DMS 273 (cell line): ENCODE measurements around the gene C1QTNF8.

Experiments used
- DNase-seq: peaks from one replicate; lab custom pipeline; 2025; ENCODE audit not compliant: unreplicated experiment; lab: John Stamatoyannopoulos, UW

C1QTNF8 gene

DNA sequence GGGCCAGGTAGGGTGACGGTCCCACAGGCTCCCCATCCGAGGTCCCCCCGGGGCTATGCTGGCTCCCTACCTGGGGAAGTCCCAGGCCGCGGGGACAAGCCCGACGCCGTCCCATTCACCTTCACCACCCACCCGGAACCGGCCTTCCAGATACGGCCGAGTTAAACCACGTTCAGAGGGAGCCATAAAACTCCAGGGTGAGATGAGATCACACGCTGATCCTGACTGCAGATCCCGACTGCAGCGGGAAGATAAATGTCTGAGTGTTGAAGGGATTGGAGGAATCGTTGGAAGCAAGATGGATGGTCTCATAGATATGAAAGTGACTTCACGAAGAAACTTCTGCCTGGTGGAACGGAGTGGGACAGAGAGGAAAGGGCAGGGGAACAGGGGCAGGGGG lies 13.6 kb upstream of the C1QTNF8 start:
- no peak for DNase-seq

DNA sequence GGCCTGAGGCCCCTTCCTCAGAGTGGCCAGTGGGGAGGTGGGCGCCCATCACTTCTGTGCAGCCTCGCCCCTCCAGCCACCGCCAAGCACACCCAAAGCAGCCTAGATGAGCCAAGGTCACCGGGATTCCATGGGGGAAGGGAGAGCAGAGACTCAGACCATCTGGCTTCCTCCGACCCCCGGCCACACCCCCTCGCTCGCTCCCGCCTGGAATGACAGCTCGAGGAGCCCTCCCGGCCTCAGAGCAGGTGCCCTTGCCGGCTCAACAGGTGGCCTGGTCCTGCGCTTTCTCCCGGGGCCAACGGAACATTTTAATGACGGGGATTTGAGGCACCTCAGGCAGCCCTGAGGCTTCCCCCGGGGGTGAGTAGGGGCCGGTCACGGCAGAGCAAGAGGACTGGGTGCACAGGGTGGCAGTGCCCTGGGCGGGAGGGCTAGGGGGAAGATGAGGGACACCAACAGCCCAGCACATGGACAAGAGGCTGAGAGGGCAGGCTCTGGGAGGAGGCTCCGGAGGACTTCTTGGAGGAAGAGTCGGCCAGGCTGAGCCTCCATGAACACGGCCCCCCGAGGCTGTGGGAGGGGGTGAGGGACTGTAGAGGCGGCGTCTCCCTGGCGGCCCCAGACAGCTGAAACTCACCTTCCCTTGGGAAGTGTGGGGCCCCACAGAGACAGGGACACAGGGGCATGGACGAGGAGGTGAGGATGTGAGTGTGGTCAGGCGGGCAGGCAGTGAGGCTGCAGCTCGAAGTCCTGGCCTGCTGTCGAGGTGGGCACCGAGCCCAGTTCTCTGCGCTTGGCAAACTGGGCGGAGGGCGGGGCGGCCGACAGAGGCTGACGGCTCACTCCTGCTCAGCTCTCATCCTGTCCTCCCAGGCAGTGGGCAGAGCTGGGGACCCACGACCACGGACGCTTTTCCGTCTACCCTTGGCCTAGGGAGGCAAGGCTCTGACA lies 12.5 kb upstream of the C1QTNF8 start:
- peak; percentile 91 for DNase-seq

DNA sequence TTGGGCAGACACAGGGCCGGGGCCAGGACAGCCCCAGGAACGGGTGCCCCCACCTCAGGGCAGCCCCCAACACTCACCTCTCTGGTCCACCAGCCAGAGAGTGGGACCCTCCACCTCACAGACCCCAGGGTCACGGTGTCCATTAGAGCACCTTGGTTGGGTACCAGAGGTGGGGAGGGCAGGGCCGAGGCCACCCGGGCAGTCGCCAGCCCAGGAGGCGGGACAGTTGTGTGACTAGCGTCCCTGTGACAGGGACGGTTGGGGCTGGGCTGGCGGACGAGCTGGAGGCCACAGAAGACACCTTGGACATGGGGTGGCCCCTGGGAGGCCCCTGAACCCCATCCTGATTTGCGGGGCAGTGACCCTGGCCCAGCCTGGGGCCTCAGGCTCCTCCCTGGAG lies 11.7 kb upstream of the C1QTNF8 start:
- no peak for DNase-seq

DNA sequence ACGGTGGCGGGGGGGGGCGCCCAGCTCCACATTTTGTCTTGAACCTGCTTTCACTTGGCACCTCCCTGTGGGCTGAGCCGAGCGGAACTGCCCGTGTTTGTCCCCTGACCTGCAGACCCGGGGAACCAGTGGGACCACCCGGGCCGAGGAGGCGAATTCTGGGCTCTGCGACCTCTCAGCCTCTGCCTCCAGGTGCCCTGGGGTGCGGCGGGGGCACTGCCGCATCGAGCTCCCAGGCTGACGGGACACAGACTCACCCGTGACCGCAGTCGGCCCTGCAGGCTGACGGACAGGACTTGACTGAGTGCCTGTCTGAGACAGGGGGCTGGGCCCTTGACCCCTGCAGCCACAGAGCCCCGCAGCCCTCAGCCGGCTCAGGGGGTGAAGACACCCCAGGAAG lies 11.1 kb upstream of the C1QTNF8 start:
- no peak for DNase-seq

DNA sequence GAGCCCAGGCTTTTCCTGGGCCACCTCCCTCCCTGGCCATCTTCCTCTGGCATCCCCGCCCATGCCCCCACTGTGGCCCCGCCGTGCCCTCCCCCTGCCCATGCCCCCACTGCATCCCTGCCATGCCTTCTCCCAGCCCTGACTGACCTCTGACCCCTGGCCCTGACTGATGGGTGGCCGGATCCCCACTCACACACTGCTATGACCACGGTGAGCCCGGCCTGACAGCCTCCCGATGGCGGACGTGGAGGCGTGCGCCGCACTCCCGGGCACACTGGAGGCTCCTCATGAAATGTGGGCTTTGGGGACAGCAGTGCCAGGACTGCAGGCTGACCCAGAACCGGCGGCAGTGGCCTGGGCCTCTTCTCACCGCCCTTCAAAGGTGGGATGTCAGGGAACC lies 10.6 kb upstream of the C1QTNF8 start:
- no peak for DNase-seq

DNA sequence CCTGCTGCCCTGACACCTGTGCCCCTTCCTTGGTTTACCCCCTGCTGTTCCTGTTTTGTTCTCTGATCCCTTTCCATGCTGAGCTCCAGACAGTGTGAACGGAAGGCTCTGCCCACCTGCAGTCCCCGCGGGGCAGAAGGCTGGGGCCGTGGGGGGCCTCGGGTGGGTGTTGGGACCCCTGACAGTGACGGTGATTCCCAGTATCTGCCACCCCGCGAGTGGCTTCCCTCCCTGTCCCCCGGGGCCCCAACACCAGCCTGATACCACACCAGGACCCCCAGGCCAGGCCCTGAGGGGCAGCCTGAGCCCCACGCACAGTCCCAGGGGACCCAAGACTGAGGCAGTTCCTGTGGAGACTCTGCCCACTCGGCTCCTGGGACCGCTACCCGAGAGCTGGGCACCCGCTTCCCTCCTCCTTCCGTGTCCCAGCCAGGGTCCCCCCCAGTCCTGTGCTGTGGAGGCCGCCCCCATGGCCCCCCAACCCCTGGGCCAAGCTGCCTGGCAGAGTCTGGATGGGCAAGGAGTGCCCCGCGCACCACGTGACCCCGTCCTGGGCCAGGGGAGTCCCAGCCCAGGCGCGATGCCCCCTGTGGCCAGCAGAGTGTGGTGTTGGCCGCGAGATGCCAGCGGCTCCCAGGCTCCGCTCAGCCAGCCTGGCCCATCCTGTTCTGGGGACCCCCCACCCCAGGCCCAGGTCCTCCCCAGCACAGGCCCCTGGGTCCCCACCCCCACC lies 10.0 kb upstream of the C1QTNF8 start:
- peak; percentile 89 for DNase-seq

DNA sequence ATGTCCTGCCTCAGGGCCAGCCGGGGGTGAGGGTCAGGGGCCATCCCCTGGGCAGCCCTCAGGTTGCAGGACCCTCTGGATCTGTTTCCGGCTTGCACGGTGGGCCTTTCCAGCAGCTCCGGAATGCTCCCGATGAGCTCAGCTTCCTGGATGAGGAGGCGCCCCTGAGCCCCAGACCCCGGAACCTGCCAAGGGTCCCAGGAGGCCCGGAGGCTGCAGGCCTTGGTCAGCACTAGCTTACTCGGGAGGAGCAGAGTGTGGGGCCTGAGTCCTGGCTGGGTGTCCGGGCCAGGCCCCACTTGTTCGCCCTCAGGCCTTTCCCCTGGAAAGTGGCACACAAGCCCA lies 7.6 kb upstream of the C1QTNF8 start:
- DNase-seq: no peak

DNA sequence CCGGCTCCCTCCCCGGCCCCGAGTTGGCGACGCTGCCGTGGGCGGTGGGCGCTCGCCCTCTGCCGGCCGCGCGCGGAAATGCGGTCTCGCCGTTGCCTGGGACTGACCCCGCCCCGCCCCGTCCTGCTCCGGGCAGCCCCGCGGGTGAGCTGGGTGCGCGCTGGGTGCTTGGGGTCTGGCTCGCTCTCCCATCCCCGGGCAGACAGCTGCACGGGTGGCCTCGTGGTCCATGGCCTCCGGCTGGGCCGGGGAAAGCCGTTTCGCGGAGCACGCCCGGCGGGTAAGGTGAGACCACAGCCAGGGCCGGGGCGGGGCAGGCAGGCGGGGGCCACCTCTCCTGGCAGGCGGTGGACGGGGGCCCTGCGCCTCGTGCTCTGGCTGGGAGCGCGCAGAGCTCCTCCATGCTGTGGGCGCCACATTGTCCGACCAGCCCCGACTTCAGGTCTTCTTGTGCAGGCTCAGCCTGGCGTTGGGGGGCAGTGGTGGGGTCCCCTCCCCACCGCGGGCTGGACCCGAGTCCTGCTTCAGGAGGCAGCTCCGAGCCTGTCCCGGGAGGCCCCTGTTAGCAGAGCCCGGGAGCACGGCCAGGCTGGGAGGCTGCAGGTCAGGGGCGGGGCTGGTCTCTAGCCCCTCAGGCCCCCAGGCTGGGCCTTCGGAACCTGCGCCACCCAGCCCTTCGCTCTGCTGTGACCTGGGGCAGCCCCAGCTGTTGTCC lies 7.0 kb upstream of the C1QTNF8 start:
- DNase-seq: peak; percentile 80

DNA sequence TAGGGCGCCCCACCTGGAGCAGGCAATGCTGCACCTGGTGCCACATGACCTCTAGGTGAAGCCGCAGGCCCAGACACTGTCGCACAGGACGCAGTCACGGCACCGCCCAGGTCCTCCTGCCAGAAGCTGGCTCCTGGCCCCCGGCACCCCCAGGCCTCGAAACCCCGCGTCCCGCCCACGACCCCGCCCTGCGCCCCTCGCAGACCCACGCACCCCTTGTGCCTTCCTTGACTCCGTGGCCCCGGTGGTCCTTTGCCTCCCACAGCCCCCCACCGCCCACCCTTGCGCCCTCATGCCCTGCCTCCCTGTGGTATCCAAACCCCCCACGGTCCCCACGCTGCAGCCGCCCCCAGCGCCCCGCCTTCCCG lies 6.3 kb upstream of the C1QTNF8 start:
- no peak for DNase-seq

DNA sequence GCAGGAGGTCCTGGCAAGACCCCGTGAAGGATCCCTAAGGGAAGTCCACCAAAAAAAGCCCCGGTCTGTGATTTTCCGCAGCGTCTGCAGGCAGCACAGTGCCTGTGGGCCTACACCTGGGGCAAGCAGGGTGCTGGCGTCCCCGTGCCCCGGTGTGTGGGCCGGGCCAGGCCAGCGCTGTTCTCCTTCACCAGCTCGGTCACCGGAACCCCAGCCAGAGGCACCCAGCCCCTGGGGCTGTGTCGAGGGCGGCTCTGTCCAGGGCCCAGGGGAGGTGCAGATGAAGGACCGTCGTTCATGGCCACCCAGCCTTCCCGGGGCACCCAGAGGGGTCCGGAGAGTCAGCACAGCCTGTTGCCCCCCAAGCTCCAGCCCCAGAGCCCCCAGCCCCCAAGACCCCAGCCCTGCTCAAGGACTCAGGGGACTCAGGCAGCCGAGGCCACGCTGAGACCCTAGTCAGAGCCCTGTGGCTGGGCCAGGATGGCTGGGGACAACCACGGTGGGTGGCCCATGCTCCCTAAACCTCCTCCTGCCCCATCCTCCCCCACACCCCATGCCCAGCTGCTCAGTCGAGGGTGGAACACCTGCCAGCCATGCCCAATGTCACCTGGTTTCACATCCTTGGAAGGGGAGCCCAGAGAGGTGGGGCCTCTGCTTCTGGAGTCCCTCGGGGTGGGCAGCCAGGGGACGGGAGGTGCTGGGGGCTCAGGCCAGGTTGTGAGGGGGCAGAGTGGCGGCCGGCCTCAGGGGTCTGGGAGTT lies 5.7 kb upstream of the C1QTNF8 start:
- no peak for DNase-seq

DNA sequence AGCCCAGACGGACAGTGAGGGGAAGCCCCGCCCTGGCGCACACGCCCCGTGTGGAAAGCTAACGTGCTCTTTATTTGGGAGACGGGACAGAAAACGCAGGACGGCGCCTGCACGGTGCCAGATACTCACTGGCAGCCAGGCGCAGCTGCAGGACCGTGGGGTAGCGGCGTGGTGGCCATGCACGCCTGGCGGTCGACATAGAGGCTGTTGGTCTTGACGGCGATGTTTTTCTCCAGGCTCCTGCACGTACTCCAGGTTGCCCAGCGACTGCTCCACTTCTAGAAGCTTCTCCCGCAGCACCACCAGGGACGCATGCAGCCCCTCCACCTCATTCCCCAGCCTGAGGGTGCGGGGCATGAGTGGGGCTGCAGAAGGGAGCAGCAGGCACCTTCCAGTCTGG lies 5.1 kb upstream of the C1QTNF8 start:
- peak; percentile 57 for DNase-seq

DNA sequence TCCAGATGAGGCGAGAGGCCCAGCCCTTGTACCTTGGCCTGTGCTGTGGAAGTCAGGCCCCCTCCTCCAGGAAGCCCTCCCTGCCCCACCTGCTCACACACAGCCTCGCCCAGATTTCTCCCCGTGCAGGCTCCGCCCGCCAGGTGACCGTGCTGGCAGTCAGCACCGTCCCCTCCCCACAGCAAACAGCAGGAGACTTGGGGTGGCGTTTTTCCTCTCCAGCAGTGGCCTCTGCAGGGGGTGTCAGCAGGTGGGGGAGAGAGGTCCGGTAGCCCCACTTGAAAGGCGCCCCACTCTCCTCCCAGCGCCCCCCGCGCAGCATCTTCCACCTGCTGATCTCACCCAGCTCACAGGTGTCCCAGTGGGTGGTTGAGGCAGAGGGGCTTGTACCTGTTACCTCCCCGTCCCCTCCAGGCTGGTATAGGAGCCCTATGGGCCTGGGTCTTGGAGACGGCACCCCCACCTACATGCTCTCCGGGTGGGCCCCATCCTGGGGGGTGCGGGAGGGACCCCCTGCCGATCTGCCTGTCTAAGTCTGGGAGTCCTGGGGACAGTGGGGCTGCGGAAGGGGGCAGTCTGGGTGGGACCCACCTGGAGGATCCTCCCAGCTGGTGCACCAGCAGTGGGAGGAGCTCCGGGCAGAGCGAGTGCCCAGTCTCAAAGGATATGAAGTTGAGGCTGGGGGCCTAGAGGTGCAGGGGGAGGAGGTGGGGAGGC lies 4.2 kb upstream of the C1QTNF8 start:
- no peak for DNase-seq

DNA sequence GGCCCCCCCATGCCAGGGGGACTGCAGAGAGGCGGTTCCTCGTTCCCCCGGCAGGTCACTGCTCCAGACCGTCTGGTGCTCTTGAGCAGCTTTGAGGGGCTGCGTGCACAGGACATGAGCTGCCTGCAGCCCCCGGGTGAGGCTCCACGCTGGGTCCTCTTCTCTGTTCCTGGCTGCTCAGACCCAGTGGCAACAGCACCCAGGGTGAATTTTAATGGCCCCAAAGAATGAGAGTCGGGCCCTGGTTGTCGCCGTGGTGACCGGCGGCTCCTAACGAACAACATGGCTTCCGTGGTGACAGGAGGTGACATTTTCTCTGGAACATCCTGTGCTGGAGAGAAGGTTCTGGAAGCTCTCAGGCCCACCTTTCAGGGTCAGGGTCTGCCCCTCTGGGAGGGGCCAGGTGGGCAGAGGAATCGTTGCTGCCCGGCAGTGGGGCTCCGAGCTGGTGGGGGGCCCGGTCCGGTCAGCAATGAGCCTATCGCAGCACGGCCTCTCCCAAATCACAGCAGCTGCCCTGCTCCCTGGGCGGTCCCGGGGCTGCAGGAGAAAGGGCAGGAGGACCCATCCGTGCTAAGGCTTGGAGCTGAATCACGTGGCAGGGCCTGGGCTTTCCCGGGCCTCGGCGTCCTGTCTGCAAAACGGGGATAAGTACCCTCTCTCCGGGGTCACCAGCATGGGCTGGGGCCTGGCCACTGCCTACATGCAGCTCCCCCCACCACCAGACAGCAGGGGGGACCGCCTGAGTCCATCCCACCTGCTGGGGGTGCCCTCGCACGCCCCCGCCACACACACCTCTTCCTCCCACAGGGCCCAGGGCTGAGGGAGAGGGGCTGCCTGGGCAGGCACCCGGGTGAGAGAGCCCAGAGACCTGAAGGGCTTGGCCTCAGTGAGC lies 3.4 kb upstream of the C1QTNF8 start:
- DNase-seq: peak; percentile 41

DNA sequence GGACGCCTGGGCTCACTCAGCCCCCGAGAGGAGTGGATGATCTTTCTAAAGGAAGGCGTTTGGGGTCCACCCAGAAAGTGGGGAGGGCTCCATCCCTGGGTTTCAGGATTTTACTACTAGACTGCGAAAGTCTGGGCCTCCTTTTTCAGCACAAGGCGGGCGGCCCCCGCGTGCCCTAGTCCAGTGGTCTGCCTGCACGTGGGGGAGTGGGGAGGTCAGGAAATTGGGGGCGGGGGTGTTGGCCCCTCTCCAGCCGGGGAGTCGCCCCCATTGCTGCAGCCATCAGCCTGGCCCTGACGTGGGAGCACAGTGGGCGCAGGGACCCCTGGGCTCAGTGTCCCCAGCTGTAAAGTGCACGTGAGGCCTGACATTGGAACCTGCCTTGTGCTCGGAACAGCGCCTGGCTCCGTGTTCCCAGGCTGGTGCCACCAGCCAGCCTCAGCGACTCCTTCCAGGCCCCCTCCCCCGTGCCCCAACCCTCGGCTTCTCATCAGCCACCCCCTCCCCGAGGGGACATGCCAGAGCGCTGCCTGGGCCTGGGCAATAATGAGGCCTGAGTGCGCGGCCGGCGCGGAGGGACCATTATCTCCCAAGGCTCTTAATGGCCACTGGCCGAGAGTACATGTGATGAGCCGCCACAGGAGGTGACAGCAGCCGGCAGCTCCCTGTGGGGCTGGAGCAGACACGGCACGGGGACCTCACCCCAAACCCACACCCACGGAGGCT lies 2.4 kb upstream of the C1QTNF8 start:
- DNase-seq: no peak

DNA sequence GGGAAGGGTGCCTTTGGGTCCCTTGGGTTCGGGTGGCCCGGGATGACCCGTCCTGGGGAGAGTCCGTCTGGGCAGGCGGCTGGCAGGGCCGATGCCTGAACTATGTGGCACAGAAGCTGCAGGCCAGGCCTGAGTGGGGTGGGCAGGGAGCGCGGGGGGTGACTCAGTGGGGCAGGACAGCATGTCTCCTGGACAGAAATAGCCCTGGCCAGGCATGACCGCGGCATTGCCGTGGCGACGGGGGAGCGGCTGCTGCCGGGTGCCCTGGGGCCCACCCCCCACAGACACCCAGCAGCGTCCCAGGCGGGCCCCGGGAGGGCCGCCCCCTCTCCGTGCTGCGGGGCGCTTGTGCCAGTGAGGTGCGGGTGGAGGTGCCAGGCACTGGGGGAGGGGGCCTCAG lies 1.8 kb upstream of the C1QTNF8 start:
- no peak for DNase-seq

DNA sequence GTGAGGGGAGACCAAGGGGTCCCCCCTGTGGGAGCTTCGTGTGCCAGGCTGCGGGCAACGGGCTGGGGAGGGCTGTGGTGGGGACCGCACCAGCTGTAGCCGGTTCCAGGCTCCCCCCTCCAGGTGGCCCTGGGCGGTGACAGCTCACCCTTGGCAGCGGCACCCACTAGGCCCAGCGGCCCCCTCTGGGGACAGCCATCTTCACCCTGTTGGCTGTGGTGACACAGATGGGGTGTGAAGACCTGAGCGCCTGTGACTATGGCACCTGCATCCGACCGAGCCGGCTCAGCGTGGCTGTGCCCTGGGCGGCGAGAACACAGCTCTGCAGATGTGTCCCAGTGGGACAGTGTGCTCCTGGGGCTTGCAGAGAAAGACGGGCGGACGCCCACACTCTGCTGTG lies 1.1 kb upstream of the C1QTNF8 start:
- DNase-seq: no peak

DNA sequence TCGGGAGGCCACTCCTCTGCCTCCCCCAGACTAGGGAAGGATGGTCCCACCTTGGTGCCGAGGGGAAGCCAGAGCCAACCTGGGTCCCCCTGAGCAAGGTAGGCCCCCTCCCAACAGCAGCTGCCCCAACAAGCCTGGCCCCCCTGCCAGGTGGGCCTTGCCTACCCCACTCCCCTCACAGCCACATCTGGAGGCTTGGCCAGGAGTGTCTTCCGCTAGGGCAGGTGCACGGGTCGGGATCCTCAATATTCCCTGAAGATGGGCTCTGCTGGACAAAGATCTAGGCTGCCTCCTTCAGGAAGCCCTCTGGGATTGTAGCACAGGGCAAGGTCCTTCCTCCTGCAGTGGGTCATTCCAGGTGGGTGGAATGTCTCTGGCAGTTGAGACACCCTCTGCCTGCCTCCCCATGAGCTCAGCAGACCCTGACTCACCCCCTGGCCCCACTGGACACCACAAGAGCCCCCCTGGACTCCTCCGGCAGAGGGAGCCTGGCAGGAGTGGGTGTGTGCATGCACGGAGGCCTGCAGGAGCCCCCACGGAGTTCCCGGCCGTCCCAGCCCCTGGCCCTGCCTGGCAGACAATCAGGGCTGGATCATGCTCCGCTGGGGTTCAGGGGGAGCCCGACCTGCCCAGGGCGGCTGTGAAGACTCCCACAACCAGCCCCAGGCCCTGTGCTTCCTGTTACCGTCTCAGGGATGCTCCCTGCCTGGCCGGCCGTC lies 435 bp downstream of the C1QTNF8 start:
- no peak for DNase-seq
